Neural progenitor cell (in vitro differentiated cells): Measurements from ENCODE around the gene IFT52. TPM values are rescaled to one million over a fixed set of nuclear protein-coding genes. Genes with fewer than 3 reads are reported as not detected.

Source experiments
- DNase-seq: peaks from one replicate; pipeline ENCODE4 v3.0.0-alpha.2; 2016; ENCODE audit warnings: low spot score
- H2AFZ ChIP-seq: fragments of 200-600 bp; sonication (generic); replicated peaks from 2 replicates; pipeline ENCODE4 v1.6.1; 2016; ENCODE audit warnings: antibody characterized with exemption
- H3F3A ChIP-seq: fragments of 200-600 bp; sonication (generic); 2 replicates; pipeline ENCODE4 v1.6.1; 2016; ENCODE audit warnings: antibody characterized with exemption, low read depth
- H3K27ac ChIP-seq: fragments of 200-600 bp; sonication (generic); 2 replicates; pipeline ENCODE4 v1.5.1; 2016; ENCODE audit warnings: mild to moderate bottlenecking
- H3K27me3 ChIP-seq: fragments of 200-600 bp; sonication (generic); 2 replicates; pipeline ENCODE4 v1.6.1; 2016; ENCODE audit warnings: mild to moderate bottlenecking, moderate library complexity
- H3K36me3 ChIP-seq: fragments of 200-600 bp; sonication (generic); 2 replicates; pipeline ENCODE4 v1.5.1; 2016
- H3K4me1 ChIP-seq: fragments of 200-600 bp; sonication (generic); 2 replicates; pipeline ENCODE4 v1.6.1; 2016; ENCODE audit warnings: mixed run types
- H3K4me2 ChIP-seq: fragments of 200-600 bp; sonication (generic); 2 replicates; pipeline ENCODE4 v1.6.1; 2016
- H3K4me3 ChIP-seq: fragments of 200-600 bp; sonication (generic); 2 replicates; pipeline ENCODE4 v1.5.1; 2016
- H3K79me2 ChIP-seq: fragments of 200-600 bp; sonication (generic); 2 replicates; pipeline ENCODE4 v1.6.1; 2016; ENCODE audit warnings: low read depth
- H3K9ac ChIP-seq: fragments of 200-600 bp; sonication (generic); 2 replicates; pipeline ENCODE4 v1.6.1; 2016
- H3K9me3 ChIP-seq: fragments of 200-600 bp; sonication (generic); 2 replicates; pipeline ENCODE4 v1.5.1; 2016; ENCODE audit warnings: low read depth
- H4K20me1 ChIP-seq: fragments of 200-600 bp; sonication (generic); 2 replicates; pipeline ENCODE4 v1.6.1; 2016; ENCODE audit warnings: low read depth
- H3K27ac Mint-ChIP-seq: 3 replicates; pipeline ENCODE4 v1.8.0; 2021; ENCODE audit warnings: mixed read lengths
- H3K27me3 Mint-ChIP-seq: 2 replicates; pipeline ENCODE4 v1.8.0; 2022; ENCODE audit warnings: low read depth, mild to moderate bottlenecking, inconsistent platforms, moderate library complexity, mixed read lengths; ENCODE audit not compliant: insufficient read depth
- H3K36me3 Mint-ChIP-seq: 3 replicates; pipeline ENCODE4 v1.8.0; 2021; ENCODE audit warnings: mixed read lengths
- H3K4me1 Mint-ChIP-seq: 3 replicates; pipeline ENCODE4 v1.8.0; 2021; ENCODE audit warnings: mixed read lengths
- H3K4me3 Mint-ChIP-seq: 3 replicates; pipeline ENCODE4 v1.8.0; 2021; ENCODE audit warnings: mild to moderate bottlenecking, moderate library complexity, mixed read lengths
- H3K9me3 Mint-ChIP-seq: 3 replicates; pipeline ENCODE4 v1.8.0; 2020; ENCODE audit warnings: mixed read lengths
- EZH2 ChIP-seq: fragments of 200-600 bp; sonication (generic); IDR thresholded peaks from 2 replicates; pipeline ENCODE4 v1.6.1; 2017; ENCODE audit warnings: antibody characterized with exemption, mild to moderate bottlenecking, moderate library complexity
- EZH2phosphoT487 ChIP-seq: fragments of 200-600 bp; sonication (generic); IDR thresholded peaks from 2 replicates; pipeline ENCODE4 v1.6.1; 2017; ENCODE audit warnings: antibody characterized with exemption
- total RNA-seq: library from RNA; depleted of rRNA; stranded (reverse); fragments of >200 nt; gene quantifications from 2 replicates; pipeline ENCODE4 v1.2.3, GENCODE V29; 2015; ENCODE audit warnings: low replicate concordance
- TF ChIP-seq, protein P1 (sequence below): fragments of 200-600 bp; sonication (generic); IDR thresholded peaks from 2 replicates; pipeline ENCODE4 v1.5.1; 2017; ENCODE audit warnings: antibody characterized with exemption, mild to moderate bottlenecking

IFT52 gene
- total RNA-seq, 1 donor from 2014 or later: 87.9 TPM

- Mint-ChIP-seq H3K4me1 (no peaks in the 10 kb centered on the region), H3K27ac (no peak overlapping the region), H3K9me3 (peaks cover 8% of the 10 kb centered on the region), H3K27me3 (peaks cover 3% of the 10 kb centered on the region), H3K4me3 (no peak overlapping the region), H3K36me3 (peaks cover 18% of the 10 kb centered on the region)
- Histone ChIP-seq H3K4me2 (no peak overlapping the region), H3F3A (no peaks in the 10 kb centered on the region), H3K79me2 (no peaks in the 10 kb centered on the region), H3K9me3 (no peaks in the 10 kb centered on the region), H2AFZ (no peak overlapping the region), H3K4me3 (no peak overlapping the region), H3K27me3 (no peaks in the 10 kb centered on the region), H3K36me3 (no peaks in the 10 kb centered on the region), H3K9ac (no peak overlapping the region), H4K20me1 (no peaks in the 10 kb centered on the region), H3K4me1 (no peaks in the 10 kb centered on the region), H3K27ac (no peak overlapping the region)
- TF ChIP-seq EZH2phosphoT487: no peak
- TF ChIP-seq, protein P1, sequence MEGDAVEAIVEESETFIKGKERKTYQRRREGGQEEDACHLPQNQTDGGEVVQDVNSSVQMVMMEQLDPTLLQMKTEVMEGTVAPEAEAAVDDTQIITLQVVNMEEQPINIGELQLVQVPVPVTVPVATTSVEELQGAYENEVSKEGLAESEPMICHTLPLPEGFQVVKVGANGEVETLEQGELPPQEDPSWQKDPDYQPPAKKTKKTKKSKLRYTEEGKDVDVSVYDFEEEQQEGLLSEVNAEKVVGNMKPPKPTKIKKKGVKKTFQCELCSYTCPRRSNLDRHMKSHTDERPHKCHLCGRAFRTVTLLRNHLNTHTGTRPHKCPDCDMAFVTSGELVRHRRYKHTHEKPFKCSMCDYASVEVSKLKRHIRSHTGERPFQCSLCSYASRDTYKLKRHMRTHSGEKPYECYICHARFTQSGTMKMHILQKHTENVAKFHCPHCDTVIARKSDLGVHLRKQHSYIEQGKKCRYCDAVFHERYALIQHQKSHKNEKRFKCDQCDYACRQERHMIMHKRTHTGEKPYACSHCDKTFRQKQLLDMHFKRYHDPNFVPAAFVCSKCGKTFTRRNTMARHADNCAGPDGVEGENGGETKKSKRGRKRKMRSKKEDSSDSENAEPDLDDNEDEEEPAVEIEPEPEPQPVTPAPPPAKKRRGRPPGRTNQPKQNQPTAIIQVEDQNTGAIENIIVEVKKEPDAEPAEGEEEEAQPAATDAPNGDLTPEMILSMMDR: no peak
- no peak for TF ChIP-seq EZH2
- DNase-seq: no peak
These were observed 48.1 kb upstream of the IFT52 start for GRCh38 chr20:43542674-43543073.

DNA sequence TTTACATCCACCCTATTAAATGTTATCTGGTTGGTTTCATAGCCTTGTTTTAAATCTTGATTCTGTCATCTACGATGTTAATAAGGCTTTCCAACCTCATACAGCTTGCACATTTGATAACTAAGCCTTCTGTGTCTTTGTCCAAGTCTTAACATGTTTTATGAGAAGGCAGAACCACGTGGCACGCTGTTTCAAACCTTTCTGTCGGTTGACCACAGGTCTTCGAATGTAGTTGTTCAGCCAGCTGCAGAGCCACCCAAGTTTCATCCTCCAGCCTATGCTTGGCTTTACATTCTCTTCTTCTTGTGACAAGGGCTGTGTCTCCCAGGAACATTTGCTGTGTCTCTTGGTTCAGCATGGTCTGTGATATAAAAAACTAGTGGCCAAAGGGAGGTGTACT lies 47.6 kb upstream of the IFT52 start:
- H3K4me3 Mint-ChIP-seq: no peak overlapping the region
- no peaks in the 10 kb centered on the region for H3K4me1 Mint-ChIP-seq
- H3K27ac ChIP-seq: no peak overlapping the region
- no peak for DNase-seq
- no peak overlapping the region for H3K27ac Mint-ChIP-seq
- H3K9ac ChIP-seq: no peak overlapping the region
- no peaks in the 10 kb centered on the region for H3K79me2 ChIP-seq
- peaks cover 4% of the 10 kb centered on the region for H3K27me3 Mint-ChIP-seq
- H3K4me3 ChIP-seq: no peak overlapping the region
- no peaks in the 10 kb centered on the region for H4K20me1 ChIP-seq
- H3K36me3 ChIP-seq: no peaks in the 10 kb centered on the region
- H3K9me3 Mint-ChIP-seq: peaks cover 8% of the 10 kb centered on the region
- H3F3A ChIP-seq: no peaks in the 10 kb centered on the region
- H3K36me3 Mint-ChIP-seq: peaks cover 18% of the 10 kb centered on the region
- TF ChIP-seq EZH2phosphoT487 (no peak), EZH2 (no peak)
- TF ChIP-seq, protein P1: no peak
- H3K27me3 ChIP-seq: no peaks in the 10 kb centered on the region
- no peaks in the 10 kb centered on the region for H3K9me3 ChIP-seq
- H3K4me2 ChIP-seq: no peak overlapping the region
- H3K4me1 ChIP-seq: no peaks in the 10 kb centered on the region
- H2AFZ ChIP-seq: no peak overlapping the region

GRCh38 chr20:43544501-43544900 lies 46.2 kb upstream of the IFT52 start:
- H3K27me3 Mint-ChIP-seq: peaks cover 2% of the 10 kb centered on the region
- H3K4me2 ChIP-seq: no peak overlapping the region
- H3K4me3 ChIP-seq: no peak overlapping the region
- H3K36me3 Mint-ChIP-seq: peaks cover 17% of the 10 kb centered on the region
- no peak for DNase-seq
- no peaks in the 10 kb centered on the region for H3F3A ChIP-seq
- no peaks in the 10 kb centered on the region for H3K9me3 ChIP-seq
- H3K9ac ChIP-seq: no peak overlapping the region
- peaks cover 8% of the 10 kb centered on the region for H3K9me3 Mint-ChIP-seq
- no peak overlapping the region for H3K27ac Mint-ChIP-seq
- no peaks in the 10 kb centered on the region for H4K20me1 ChIP-seq
- no peak overlapping the region for H3K27ac ChIP-seq
- no peak overlapping the region for H2AFZ ChIP-seq
- no peaks in the 10 kb centered on the region for H3K79me2 ChIP-seq
- no peaks in the 10 kb centered on the region for H3K4me1 Mint-ChIP-seq
- H3K36me3 ChIP-seq: no peaks in the 10 kb centered on the region
- no peak overlapping the region for H3K4me3 Mint-ChIP-seq
- TF ChIP-seq EZH2phosphoT487: no peak
- TF ChIP-seq EZH2: no peak
- TF ChIP-seq, protein P1: no peak
- H3K27me3 ChIP-seq: no peaks in the 10 kb centered on the region
- H3K4me1 ChIP-seq: no peaks in the 10 kb centered on the region
